Left ventricle myocardium inferior (tissue), 1 donor: ENCODE data around the gene SLAMF6. TPM values are rescaled to one million over a fixed set of nuclear protein-coding genes. Genes with fewer than 3 reads are reported as not detected.
"Not testable (repeated sequence)": the region's sequence is repeated elsewhere in the genome, so short reads cannot be mapped to it uniquely, and the experiment has no call there.

Source experiments
- DNase-seq: peaks from one replicate; pipeline ENCODE4 v3.0.0-alpha.2; 2020
- H3K27ac ChIP-seq: fragments of 200-600 bp; replicated peaks from 2 replicates; pipeline ENCODE4 v1.8.0; 2021
- H3K27me3 ChIP-seq: fragments of 200-600 bp; 2 replicates; pipeline ENCODE4 v1.8.0; 2021; ENCODE audit warnings: low read depth
- H3K36me3 ChIP-seq: fragments of 200-600 bp; 2 replicates; pipeline ENCODE4 v1.8.0; 2021
- H3K4me1 ChIP-seq: fragments of 200-600 bp; 2 replicates; pipeline ENCODE4 v1.8.0; 2021
- H3K4me3 ChIP-seq: fragments of 200-600 bp; 2 replicates; pipeline ENCODE4 v1.8.0; 2021; ENCODE audit warnings: mild to moderate bottlenecking, moderate library complexity
- H3K9me3 ChIP-seq: fragments of 200-600 bp; replicated peaks from 2 replicates; pipeline ENCODE4 v1.8.0; 2021
- CTCF ChIP-seq: fragments of 200-600 bp; IDR thresholded peaks from 2 replicates; pipeline ENCODE4 v1.8.0; 2021; ENCODE audit warnings: antibody characterized with exemption, mild to moderate bottlenecking, borderline replicate concordance
- intact Hi-C: fragments of 100-400 bp; cut with micrococcal nuclease; formaldehyde crosslinking; loops from one replicate; pipeline ENCODE4 v1.11.0; 2022
- total RNA-seq: library from RNA; stranded (reverse); fragmentation: NEBNext Ultra II Directional; extraction: Animal tissue kit (Norgen Biotek cat#: 25700); gene quantifications from one replicate; pipeline ENCODE4 v1.2.1, GENCODE V29; 2021
- donor health status: DM: no; HTN: yes; CAD: no; lungs with severe emphysema.

The SLAMF6 gene
- total RNA-seq, 1 donor from 2014 or later, result 0.22 TPM

GRCh38 chr1:160486453-160486852 is 36.6 kb downstream of the SLAMF6 start:
- Histone ChIP-seq H3K36me3 (no peaks in the 10 kb centered on the region), H3K4me1 (no peaks in the 10 kb centered on the region), H3K9me3 (no peaks in the 10 kb centered on the region), H3K4me3 (no peak overlapping the region), H3K27ac (no peak overlapping the region), H3K27me3 (peaks cover 37% of the 10 kb centered on the region)
- DNase-seq, result no peak
- intact Hi-C loops, result no loop called here
- no peak for TF ChIP-seq CTCF

GRCh38 chr1:160483505-160484185 is 39.4 kb downstream of the SLAMF6 start:
- Histone ChIP-seq H3K27me3 (peaks cover 31% of the 10 kb centered on the region), H3K4me1 (no peaks in the 10 kb centered on the region), H3K36me3 (no peaks in the 10 kb centered on the region), H3K9me3 (no peaks in the 10 kb centered on the region), H3K4me3 (no peak overlapping the region), H3K27ac (no peak overlapping the region)
- intact Hi-C loops, result no loop called here
- no peak for TF ChIP-seq CTCF
- no peak for DNase-seq

DNA sequence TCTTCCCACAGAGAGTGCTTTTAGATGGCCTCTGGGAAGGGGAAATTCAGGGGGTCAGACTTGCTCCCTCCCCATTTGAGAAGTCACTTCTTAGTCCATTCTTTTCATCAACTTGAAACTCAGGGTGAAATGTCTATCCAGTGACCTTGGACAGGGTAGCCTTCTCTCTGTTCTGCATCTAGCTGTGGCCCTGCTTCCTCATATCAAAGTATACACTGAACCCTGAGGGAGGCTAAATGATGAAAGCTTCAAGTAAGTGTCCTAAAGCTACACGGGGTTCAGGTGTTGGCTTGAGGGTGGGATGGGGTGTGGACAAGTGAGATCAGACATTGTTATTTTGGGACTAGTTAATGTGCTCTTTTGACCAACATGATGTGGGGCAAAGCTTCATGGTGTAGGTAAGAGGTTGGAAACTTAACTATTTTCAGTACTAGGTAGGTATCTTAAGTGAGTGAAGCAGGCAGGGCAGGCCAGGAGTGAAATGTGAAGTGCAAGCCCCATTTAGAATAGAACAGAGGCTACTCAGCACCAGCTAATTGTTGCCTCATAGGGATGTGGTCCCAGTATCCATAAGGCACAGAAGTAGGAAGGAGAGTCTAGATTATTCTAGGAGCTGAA is 41.0 kb downstream of the SLAMF6 start:
- Histone ChIP-seq H3K27me3 (peaks cover 17% of the 10 kb centered on the region), H3K27ac (no peak overlapping the region), H3K9me3 (no peaks in the 10 kb centered on the region), H3K4me1 (no peaks in the 10 kb centered on the region), H3K4me3 (no peak overlapping the region), H3K36me3 (no peaks in the 10 kb centered on the region)
- TF ChIP-seq CTCF, result no peak
- no peak for DNase-seq
- intact Hi-C loops, result no loop called here

GRCh38 chr1:160480781-160481180 is 42.3 kb downstream of the SLAMF6 start:
- H3K27ac ChIP-seq, intact Hi-C loops: not testable (repeated sequence)

DNA sequence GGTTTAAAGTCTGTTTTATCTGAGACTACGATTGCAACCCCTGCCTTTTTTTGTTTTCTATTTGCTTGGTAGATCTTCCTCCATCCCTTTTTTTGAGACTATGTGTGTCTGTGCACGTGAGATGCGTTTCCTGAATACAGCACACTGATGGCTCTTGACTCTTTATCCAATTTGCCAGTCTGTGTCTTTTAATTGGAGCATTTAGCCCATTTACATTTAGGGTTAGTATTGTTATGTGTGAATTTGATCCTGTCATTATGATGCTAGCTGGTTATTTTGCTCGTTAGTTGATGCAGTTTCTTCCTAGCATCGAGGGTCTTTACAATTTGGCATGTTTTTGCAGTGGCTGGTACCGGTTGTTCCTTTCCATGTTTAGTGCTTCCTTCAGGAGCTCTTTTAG is 44.0 kb downstream of the SLAMF6 start:
- DNase-seq, H3K4me3 ChIP-seq, intact Hi-C loops, H3K4me1 ChIP-seq, H3K9me3 ChIP-seq, H3K27ac ChIP-seq, H3K36me3 ChIP-seq: not testable (repeated sequence)
- H3K27me3 ChIP-seq, result peaks cover 17% of the 10 kb centered on the region

More at GRCh38 chr1:160480781-160481180, 42.3 kb downstream of the SLAMF6 start:
- peaks cover 17% of the 10 kb centered on the region for H3K27me3 ChIP-seq
- H3K4me3 ChIP-seq, H3K9me3 ChIP-seq, H3K4me1 ChIP-seq, DNase-seq, H3K36me3 ChIP-seq: not testable (repeated sequence)

GRCh38 chr1:160474392-160475242 is 48.4 kb downstream of the SLAMF6 start:
- H3K4me3 ChIP-seq, result no peak overlapping the region
- no peak for TF ChIP-seq CTCF
- H3K36me3 ChIP-seq, result no peaks in the 10 kb centered on the region
- no peaks in the 10 kb centered on the region for H3K4me1 ChIP-seq
- H3K27ac ChIP-seq, result no peak overlapping the region
- peaks cover 9% of the 10 kb centered on the region for H3K27me3 ChIP-seq
- no peak for DNase-seq
- no peaks in the 10 kb centered on the region for H3K9me3 ChIP-seq
- intact Hi-C loops, result no loop called here
